K562 (cell line): ENCODE results near the gene ARSI.

Source experiments
- DACH1 ChIP-seq: fragments of 450-650 bp; IDR thresholded peaks from 2 replicates; pipeline ENCODE4 v1.6.1; 2018; ENCODE audit not compliant: partially characterized antibody
- ELF4 ChIP-seq: fragments of 450-650 bp; formaldehyde crosslinking; IDR thresholded peaks from 2 replicates; pipeline ENCODE4 v1.4.0; 2022; ENCODE audit warnings: missing genetic modification characterization
- ETS2 ChIP-seq: IDR thresholded peaks from 2 replicates; pipeline ENCODE4 v1.6.1; 2016; ENCODE audit warnings: borderline replicate concordance, missing genetic modification characterization, mild to moderate bottlenecking, moderate library complexity, missing compliant biosample characterization; ENCODE audit not compliant: poor library complexity, severe bottlenecking
- FOXM1 ChIP-seq, 2 experiments: fragments of 450-650 bp in 1 of 2; sonication (generic) in 1 of 2; formaldehyde crosslinking in 1 of 2; IDR thresholded peaks; 2 replicates each; pipeline versions ENCODE4 v1.6.1 to v1.9.0; 2017 to 2022; ENCODE audit warnings: low read depth in 2 of 2, mild to moderate bottlenecking in 2 of 2, missing genetic modification reagents in 1 of 2, moderate library complexity in 1 of 2
- GTF2F1 ChIP-seq: IDR thresholded peaks from 2 replicates; pipeline ENCODE4 v1.6.1; 2011; ENCODE audit warnings: low read depth, low read length, improper control_type of control experiment
- MAFK ChIP-seq: IDR thresholded peaks from 2 replicates; pipeline ENCODE4 v1.6.1; 2011; ENCODE audit warnings: low read length, improper control_type of control experiment
- NFIC ChIP-seq: fragments of 450-650 bp; IDR thresholded peaks from 2 replicates; pipeline ENCODE4 v1.6.1; 2017; ENCODE audit warnings: mild to moderate bottlenecking, inconsistent platforms
- TF ChIP-seq, protein P1 (sequence below), 3 experiments: IDR thresholded peaks in 2 of 3; conservative IDR thresholded peaks in 1 of 3; 2 replicates each; pipeline ENCODE4 v1.5.1; 2011 to 2012; ENCODE audit warnings: low read length in 3 of 3, mild to moderate bottlenecking in 3 of 3, control low read depth in 2 of 3, improper control_type of control experiment in 1 of 3, inconsistent platforms in 1 of 3, low read depth in 1 of 3, mixed read lengths in 1 of 3, moderate library complexity in 1 of 3; ENCODE audit not compliant: insufficient read depth in 2 of 3

DNA sequence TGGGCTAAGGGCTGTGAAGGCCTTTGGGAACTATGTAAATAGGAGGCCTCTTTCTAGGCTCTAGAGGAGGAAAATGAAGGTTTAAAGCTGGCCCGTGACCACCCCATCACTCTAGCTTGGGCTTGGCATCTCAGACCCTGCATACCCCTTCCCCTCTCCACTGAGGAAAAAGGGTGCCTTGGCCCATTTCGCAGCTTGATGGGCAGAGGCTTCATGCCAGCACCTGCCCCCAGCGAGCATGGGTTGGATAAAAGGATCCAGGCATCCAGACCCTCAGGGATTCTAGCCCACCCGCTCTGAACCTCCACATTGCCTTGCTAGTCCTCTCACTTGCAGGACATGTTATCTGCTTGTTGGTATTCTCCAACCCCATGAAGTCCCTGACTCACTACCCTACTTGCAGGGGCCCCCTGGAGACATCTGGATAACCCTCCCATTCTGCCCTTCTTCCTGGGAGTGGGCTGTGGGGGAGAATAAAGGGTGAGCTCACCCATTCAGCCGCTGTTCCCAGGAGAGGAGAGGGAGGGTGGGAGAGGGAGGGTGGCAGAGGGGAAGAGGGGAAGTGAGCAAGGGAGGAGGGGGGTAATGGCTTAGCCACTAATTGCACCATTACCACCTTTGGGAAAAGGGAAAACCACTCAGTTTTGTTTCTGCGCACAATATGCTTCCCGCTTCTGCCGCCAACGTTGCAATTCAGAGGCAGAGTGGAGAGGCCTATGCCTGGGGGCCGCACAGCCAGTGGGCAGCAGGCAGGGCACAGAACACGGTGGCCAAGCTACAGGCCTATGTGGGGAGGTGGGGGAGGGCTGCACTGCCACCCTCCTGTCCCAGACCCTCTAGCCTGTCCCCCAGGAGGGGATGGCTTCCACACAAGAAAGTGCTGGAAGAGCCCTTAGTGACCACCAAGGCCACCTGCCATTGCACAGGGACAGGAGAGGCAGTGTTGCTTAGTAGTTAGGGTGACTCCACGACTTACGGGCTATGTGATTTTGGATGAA lies 11.0 kb downstream of the ARSI start:
- no peak for TF ChIP-seq ELF4
- no peak for TF ChIP-seq FOXM1 (IDR thresholded peaks at IDR 0.05; ENCODE audit: low read depth)
- no peak for TF ChIP-seq FOXM1 (CRISPR knock-in tag; IDR thresholded peaks at IDR 0.05; ENCODE audit: low read depth)
- TF ChIP-seq DACH1: no peak
- no peak for TF ChIP-seq GTF2F1
- TF ChIP-seq, protein P1, sequence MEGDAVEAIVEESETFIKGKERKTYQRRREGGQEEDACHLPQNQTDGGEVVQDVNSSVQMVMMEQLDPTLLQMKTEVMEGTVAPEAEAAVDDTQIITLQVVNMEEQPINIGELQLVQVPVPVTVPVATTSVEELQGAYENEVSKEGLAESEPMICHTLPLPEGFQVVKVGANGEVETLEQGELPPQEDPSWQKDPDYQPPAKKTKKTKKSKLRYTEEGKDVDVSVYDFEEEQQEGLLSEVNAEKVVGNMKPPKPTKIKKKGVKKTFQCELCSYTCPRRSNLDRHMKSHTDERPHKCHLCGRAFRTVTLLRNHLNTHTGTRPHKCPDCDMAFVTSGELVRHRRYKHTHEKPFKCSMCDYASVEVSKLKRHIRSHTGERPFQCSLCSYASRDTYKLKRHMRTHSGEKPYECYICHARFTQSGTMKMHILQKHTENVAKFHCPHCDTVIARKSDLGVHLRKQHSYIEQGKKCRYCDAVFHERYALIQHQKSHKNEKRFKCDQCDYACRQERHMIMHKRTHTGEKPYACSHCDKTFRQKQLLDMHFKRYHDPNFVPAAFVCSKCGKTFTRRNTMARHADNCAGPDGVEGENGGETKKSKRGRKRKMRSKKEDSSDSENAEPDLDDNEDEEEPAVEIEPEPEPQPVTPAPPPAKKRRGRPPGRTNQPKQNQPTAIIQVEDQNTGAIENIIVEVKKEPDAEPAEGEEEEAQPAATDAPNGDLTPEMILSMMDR (IDR thresholded peaks at IDR 0.05 in 2 of 3, conservative IDR thresholded peaks at IDR 0.05 in 1 of 3; ENCODE audit: insufficient read depth in 2 of 3, low read depth in 1 of 3, low read length in 3 of 3): no peak
- TF ChIP-seq NFIC: no peak
- no peak for TF ChIP-seq MAFK
- no peak for TF ChIP-seq ETS2
